Neutrophil (primary cell): Measurements from ENCODE around the gene FAS.
A peak's percentile ranks its signal among the peaks of the same experiment; 100 is the strongest.

ENCODE experiments used
- H3K27ac ChIP-seq: fragments of 200-600 bp; sonication (generic); 2 replicates; pipeline ENCODE4 v1.5.1; 2016; ENCODE audit warnings: mild to moderate bottlenecking, moderate library complexity
- H3K27me3 ChIP-seq: fragments of 200-600 bp; sonication (generic); 2 replicates; pipeline ENCODE4 v1.6.0; 2016; ENCODE audit warnings: mild to moderate bottlenecking
- H3K36me3 ChIP-seq: fragments of 200-600 bp; sonication (generic); 2 replicates; pipeline ENCODE4 v1.5.1; 2017
- H3K4me1 ChIP-seq, 2 experiments: fragments of 200-600 bp in 1 of 2; sonication (generic) in 1 of 2; 1 replicate in 1 of 2; 2 replicates in 1 of 2; pipeline versions ENCODE4 v1.5.1 to v1.6.1; 2013 to 2016; ENCODE audit warnings: low read depth in 1 of 2, low read length in 1 of 2, mild to moderate bottlenecking in 1 of 2, moderate library complexity in 1 of 2; ENCODE audit not compliant: control insufficient read depth in 1 of 2, insufficient read depth in 1 of 2
- H3K4me3 ChIP-seq, 2 experiments: fragments of 200-600 bp in 1 of 2; sonication (generic) in 1 of 2; 1 replicate in 1 of 2; 2 replicates in 1 of 2; pipeline ENCODE4 v1.5.1; 2013 to 2016; ENCODE audit warnings: low read depth in 1 of 2, low read length in 1 of 2, mild to moderate bottlenecking in 1 of 2, moderate library complexity in 1 of 2
- H3K9me3 ChIP-seq: fragments of 200-600 bp; sonication (generic); 2 replicates; pipeline ENCODE4 v1.5.1; 2016
- CTCF ChIP-seq: fragments of 200-600 bp; sonication (generic); IDR thresholded peaks from 2 replicates; pipeline ENCODE4 v1.5.1; 2016; ENCODE audit warnings: antibody characterized with exemption

FAS gene

GRCh38 chr10:88999625-89000024 is 9.0 kb downstream of the FAS start:
- H3K36me3 ChIP-seq, result peaks cover 20% of the 10 kb centered on the region
- H3K27ac ChIP-seq, result no peak overlapping the region
- H3K4me1 ChIP-seq, result peaks cover 13 to 28% of the 10 kb centered on the region in 2 experiments
- H3K27me3 ChIP-seq, result no peaks in the 10 kb centered on the region
- H3K4me3 ChIP-seq, result no peak overlapping the region
- TF ChIP-seq CTCF, result no peak
- H3K9me3 ChIP-seq, result no peaks in the 10 kb centered on the region

GRCh38 chr10:89001024-89001728 is 10.6 kb downstream of the FAS start:
- TF ChIP-seq CTCF, result no peak
- no peak overlapping the region for H3K4me3 ChIP-seq
- no peaks in the 10 kb centered on the region for H3K27me3 ChIP-seq
- H3K4me1 ChIP-seq, result peaks cover 12 to 15% of the 10 kb centered on the region in 2 experiments
- no peaks in the 10 kb centered on the region for H3K9me3 ChIP-seq
- H3K36me3 ChIP-seq, result peaks cover 27% of the 10 kb centered on the region
- H3K27ac ChIP-seq, result peak overlapping the region; percentile 28

GRCh38 chr10:89001729-89002072 is 11.1 kb downstream of the FAS start:
- Histone ChIP-seq H3K9me3 (no peaks in the 10 kb centered on the region), H3K4me1 (peaks cover 6 to 10% of the 10 kb centered on the region in 2 experiments), H3K27ac (peak overlapping the region; percentile 28), H3K4me3 (no peak overlapping the region), H3K27me3 (no peaks in the 10 kb centered on the region), H3K36me3 (peaks cover 27% of the 10 kb centered on the region)
- TF ChIP-seq CTCF, result no peak

- H3K9me3 ChIP-seq, result no peaks in the 10 kb centered on the region
- H3K27me3 ChIP-seq, result no peaks in the 10 kb centered on the region
- TF ChIP-seq CTCF, result no peak
- no peak overlapping the region for H3K4me3 ChIP-seq
- H3K4me1 ChIP-seq, result peaks cover 0 to 3% of the 10 kb centered on the region in 2 experiments
- peaks cover 27% of the 10 kb centered on the region for H3K36me3 ChIP-seq
- no peak overlapping the region for H3K27ac ChIP-seq
Observed at GRCh38 chr10:89002226-89002978, 11.8 kb downstream of the FAS start.

DNA sequence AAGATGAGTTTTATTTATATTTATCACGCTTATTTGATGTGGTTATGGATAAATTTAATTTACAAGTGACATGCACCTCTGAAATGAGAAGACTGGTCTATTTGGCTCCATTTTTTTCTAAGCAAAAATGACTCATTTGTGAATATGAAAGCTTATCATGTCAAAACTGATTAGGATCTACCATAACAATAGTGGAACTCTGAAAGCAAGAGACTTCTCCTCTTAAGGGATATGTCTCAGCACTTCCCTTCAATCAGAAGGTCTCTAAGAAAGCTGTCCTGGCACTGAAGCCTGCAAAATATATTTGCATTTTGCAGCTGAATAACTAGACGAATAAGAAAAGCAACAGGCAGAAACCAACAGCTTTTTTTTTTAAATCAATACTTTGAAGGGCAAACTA is 12.7 kb downstream of the FAS start:
- TF ChIP-seq CTCF, result no peak
- Histone ChIP-seq H3K9me3 (no peaks in the 10 kb centered on the region), H3K27ac (no peak overlapping the region), H3K4me3 (no peak overlapping the region), H3K4me1 (no peaks in the 10 kb centered on the region), H3K27me3 (no peaks in the 10 kb centered on the region), H3K36me3 (peaks cover 36% of the 10 kb centered on the region)
